ENCODE measurements around the gene HELZ2.

- no peak for TF ChIP-seq CTCF (IDR thresholded peaks at IDR 0.05)
- no peak for TF ChIP-seq E2F1 (CRISPR knock-in tag; IDR thresholded peaks at IDR 0.05)
- no peak for TF ChIP-seq ZNF232 (CRISPR knock-in tag; IDR thresholded peaks at IDR 0.05)
Measured at GRCh38 chr20:63549019-63549418, 25.0 kb downstream of the HELZ2 start.
